HG03378 (cell line): ENCODE results near the gene COPZ1.

Experiments
- ATAC-seq: cut with Tn5 transposase; IDR thresholded peaks from one replicate; pipeline ENCODE4 v1.9.1; 2021; ENCODE audit warnings: mild to moderate bottlenecking, moderate library complexity; ENCODE audit not compliant: unreplicated experiment

The COPZ1 gene

GRCh38 chr12:54357506-54358190 lies 32.7 kb downstream of the COPZ1 start:
- no peak for ATAC-seq

DNA sequence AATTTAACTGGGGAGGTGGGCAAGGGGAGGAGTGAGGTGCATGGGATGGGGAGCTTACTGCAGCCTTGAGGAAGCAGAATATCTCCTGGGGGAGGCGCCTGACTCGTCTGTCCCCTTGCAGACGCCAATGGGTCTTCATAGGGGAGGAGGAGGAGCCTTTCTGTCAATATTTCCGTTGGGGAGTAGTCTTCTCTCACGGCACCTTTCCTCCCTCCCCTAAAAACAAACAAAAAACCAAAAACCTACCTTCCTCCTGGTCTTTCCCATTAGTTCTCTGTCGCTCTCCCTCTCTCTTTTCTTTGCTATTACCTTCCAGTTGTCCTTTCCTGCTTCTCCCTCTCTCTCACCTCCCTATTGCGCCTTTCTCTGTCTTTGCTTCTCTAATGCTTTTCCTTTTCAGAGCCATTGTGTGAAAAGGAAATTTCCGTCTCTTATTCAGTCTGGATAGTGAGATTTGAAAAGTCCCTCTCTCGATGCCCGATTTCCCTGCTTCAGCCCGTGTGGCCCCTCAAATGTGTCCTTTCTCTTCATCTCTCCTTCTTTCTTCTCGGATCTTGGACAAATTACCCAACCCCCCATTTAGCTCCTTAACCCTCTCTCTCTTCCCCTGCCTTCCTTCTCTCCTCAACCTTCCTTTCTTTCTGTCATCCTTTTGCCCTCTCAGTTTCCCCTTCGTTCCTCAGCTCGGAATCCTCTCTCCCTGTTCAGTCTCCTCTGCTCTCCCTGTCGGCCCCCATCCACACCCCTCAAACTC lies 33.4 kb downstream of the COPZ1 start:
- ATAC-seq: no peak

DNA sequence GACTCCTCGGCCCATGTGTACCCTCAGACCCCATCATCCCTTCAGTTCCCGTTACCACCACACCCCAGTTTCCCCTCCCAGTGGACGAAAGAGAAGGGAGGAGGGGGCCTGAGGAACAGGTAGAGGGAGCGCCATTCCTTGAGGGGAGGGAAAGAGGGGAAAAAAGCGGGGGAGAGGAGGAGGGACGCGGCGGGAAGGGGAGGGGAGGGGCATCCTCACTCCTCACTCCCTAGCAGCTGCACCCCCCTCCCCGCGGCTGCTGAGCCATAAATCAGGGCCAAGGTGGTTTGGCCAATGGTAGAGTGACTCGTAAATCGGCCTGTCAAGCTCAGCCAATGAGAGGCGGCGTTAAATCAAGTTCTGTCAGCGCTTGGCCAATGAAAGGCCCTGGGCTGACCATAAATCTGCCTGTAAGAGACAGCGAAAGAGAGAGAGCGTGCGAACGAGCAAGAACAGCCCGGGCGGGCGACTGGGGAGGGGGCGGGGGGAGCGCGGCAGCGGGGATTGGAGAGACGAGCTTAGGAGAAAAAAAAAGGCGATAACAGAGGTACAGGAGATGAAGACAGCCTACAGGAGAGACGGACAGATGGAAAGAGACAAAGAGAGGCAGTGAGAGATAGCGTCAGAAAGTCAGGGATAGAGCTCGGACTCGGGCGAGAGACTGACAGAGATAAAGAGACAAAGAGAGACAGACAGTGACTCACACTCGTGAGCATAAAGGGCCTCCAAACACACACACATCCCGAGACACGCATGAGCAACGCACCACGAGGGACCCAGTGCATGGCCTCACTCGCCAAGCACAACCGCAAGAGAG lies 34.2 kb downstream of the COPZ1 start:
- ATAC-seq: peak; percentile 97

DNA sequence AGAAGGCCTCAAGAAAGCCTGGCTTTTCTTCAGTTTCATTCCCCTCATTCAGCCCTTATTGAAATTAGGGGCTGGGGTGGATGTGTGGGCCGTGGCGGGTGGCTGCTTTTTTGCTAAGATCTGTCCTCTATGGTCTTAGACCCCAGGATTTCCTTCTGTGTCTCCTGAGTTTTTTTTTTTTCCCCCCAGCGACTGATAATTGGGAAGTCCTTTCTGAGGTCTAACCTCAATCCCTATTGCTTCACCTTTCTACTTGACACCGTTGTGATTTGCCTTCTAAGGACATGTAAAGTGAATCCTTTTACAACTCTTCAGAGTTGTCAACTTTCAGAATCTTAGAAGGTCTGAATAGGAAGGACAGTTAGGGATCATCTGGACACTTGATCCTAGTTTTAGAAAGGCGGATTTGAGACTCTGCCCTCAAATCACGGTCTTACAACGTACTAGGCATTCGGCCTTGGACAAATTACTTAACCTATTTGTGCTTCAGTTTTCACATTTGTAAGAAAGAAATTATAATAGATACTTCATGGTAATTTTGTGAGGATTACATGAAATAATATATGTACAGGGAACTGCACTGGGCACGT lies 34.9 kb downstream of the COPZ1 start:
- no peak for ATAC-seq

- ATAC-seq: no peak
These were observed 36.0 kb downstream of the COPZ1 start for GRCh38 chr12:54360717-54361456.

DNA sequence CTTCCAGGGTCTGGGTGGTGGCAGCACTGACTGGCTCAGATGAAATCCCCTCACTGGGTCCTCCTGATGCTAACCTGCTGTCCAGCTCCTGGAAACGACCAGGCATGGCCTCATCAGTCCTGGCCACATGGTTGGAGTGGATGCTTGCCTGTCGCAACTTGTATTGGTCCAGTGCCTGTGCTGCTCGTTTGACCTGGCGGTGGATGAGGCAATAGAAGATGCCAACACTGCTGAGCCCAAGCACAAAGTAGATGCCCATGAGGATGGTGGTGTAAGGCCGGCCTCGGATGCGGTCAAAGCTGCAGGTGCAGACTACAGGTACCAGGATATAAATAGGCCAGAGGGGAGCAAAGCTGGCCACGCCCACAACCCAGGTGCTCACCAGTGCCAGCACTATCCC lies 38.1 kb downstream of the COPZ1 start:
- no peak for ATAC-seq

- ATAC-seq: no peak
These were observed 38.7 kb downstream of the COPZ1 start for GRCh38 chr12:54363618-54364017.

DNA sequence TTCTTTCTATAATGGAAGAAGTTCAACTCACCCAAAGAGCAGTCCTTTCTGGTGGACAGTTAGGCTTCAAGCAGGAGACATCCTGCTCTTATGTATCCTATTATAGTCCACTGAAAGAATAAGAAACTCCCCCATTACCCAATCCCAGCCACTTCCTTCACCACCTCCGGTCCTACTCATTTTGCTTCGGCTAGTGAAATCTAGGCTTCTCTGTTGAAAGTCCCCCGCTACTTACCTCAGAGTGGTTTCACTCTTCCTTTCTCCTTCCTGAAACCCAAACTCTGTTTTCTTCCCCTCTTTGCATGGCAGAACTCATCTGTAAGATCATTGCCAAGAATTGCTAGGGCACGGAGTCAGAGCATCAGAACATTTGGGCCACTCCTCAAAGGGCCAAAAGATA lies 39.5 kb downstream of the COPZ1 start, which contains the start of gene GPR84:
Gene GPR84, minus strand, starts transcription at position 74 of the 400 bp plus-strand sequence. CDS start 635 bp downstream, outside the sequence.
- no peak for ATAC-seq

DNA sequence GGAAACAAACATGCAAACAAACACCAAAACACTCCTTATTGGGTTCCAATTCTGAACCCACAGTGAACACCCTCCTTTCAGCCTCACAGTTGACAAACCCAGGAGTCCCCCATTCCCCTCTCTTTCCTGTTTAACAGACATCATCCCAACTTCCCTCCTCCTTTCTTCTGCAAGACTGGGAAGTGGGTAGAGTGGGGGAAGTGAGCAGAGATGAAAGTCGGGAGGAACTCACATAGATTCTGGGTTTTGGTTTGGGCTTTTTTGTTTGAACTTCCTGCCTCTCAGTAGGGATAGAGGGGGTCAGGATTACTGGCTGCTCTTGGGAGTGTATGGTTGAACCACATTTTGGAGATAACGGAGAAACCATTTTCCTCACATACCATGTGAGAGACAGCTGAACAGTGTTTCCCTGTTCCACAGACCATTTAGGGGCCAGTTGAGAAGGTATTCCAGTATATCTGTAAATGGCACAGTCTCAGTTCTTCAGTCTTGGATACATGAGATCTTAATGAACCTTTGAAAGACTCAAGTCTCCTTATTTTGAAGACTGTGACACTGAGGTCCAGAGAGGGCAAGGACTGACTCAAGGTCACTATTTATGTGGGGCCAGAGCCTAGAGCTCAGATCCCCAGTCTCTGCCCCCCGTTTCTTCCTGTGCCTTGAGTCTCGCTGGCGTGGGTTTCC lies 43.2 kb downstream of the COPZ1 start:
- no peak for ATAC-seq

DNA sequence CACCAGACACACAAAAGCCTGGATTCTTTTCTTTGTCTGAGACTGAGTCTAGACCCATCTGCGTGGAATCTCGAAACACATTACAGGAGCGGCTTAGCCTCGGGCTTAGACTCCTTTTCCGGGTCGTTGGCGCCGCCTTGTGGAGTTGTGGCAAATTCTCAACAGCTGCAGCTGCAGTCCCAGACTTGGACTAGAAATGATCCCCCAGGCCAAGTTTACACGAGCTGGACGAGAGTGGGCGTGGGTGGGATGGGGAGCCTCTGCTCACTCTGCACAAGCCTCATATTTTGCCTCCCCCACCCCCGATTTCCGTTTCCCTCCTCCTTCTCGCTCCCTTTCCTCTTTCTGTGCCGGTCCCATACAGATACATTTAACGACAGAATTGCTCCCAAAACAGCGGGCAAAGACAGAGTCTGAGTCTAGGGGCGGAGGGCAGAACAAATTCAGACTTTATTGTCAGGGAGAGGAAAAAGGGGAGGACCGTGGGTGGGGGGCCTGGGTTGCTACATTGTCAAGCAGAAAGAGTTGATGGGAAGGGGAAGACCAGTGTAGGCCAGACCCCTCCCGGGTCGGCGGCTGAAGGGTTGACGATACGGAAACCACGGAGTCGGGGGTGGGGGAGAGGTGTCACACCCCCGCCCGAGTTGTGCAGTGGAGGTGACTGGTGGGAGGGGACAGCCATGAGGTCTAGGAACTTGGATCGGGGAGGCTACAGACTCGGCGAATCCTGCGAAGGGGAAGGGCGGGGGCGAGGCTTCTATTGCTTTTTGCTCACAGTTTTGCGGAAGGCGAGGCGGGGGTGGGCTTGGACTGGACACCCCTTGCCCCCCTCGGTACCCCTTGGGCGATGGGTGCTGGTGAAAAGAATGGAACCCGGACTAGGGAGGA lies 44.0 kb downstream of the COPZ1 start:
- peak; percentile 71 for ATAC-seq

DNA sequence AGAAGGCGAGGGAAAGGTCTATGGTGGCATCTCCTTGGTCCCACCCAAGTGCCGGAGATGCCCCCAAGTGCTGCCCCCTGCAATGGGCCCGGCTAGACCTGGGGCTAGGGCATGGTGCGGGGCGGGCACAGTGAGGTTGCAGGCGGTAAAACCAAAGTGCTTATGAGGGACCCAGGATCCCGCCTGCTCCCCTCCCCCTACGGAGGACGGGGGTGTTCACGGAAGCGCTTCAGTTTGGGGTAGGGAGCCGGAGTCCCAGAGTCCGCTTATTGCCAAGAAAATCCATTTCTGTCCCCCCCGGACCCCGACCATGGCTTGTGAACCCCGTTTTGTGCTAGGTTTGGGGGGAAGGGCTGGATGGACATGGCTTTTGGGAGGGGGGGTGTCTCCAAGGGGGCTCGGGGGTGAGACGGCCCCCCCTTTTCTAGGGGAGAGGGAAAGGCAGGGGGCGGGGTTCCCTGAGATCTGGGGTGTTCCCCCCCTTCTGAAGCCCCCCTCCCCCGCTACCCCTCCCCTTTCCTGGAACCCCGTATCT lies 44.7 kb downstream of the COPZ1 start:
- no peak for ATAC-seq

- ATAC-seq: no peak
These were observed 45.3 kb downstream of the COPZ1 start for GRCh38 chr12:54370171-54370730.

DNA sequence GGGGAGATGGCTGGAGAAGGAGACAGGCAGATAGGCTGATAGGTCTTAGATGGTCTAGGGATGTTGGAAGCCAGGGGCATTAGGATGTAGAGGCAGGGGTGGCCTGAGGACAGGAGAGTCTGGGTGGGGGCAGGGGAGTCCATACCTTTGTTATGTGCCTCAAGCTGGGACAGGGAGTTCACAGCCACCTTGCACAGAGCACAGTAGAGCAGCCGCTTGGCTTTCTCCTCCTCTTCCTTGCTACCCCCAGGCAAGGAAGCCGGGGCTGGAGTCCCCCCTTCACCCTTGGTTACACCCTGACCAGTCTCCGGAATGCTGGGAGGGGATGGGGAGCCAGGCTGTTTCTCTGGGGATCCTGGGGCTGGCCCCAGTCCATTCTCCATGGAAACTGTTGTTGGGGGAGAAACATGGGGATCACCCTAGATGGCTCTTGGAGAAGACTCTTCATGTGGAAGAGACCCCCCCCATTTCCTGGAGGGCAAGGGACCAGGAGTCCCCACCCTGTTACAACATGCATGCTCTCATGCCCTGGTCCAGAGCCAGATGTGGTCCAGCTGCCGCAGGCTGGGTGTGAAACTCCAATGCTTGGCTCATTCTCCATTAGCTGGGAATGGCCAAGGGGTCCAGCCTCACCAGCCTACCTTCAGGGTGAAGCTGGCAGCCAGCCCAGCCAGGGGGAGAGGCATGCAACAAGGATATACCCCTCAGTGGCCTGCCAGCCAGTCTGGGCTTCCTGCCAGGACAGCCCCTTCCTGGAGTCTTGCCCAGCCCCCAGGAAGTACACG lies 46.6 kb downstream of the COPZ1 start:
- ATAC-seq: no peak

- ATAC-seq: no peak
These were observed 47.3 kb downstream of the COPZ1 start for GRCh38 chr12:54372113-54372806.

GRCh38 chr12:54373649-54374561 lies 49.0 kb downstream of the COPZ1 start:
- no peak for ATAC-seq
